Liver (tissue), 3 donors: ENCODE data around the gene EXOC3.

Experiments
- FOXA1 ChIP-seq: IDR thresholded peaks from 2 replicates; pipeline ENCODE4 v1.6.1; 2016; ENCODE audit warnings: antibody characterized with exemption
- GABPA ChIP-seq, 2 donors: IDR thresholded peaks in 1 of 2; conservative IDR thresholded peaks in 1 of 2; 2 replicates each; pipeline ENCODE4 v1.6.1; 2016; ENCODE audit warnings: antibody characterized with exemption in 2 of 2, mild to moderate bottlenecking in 1 of 2, moderate library complexity in 1 of 2
- HNF4A ChIP-seq, 2 donors: conservative IDR thresholded peaks; 2 replicates each; pipeline ENCODE4 v1.6.1; 2016; ENCODE audit warnings: antibody characterized with exemption in 2 of 2, mild to moderate bottlenecking in 2 of 2
- JUND ChIP-seq, 2 donors: IDR thresholded peaks; 2 replicates each; pipeline ENCODE4 v1.6.1; 2016; ENCODE audit warnings: antibody characterized with exemption in 2 of 2
- MAX ChIP-seq: IDR thresholded peaks from 2 replicates; pipeline ENCODE4 v1.6.1; 2016; ENCODE audit warnings: antibody characterized with exemption
- REST ChIP-seq: IDR thresholded peaks from 2 replicates; pipeline ENCODE4 v1.6.1; 2016; ENCODE audit warnings: antibody characterized with exemption, mild to moderate bottlenecking
- TAF1 ChIP-seq: conservative IDR thresholded peaks from 2 replicates; pipeline ENCODE4 v1.6.1; 2016; ENCODE audit warnings: antibody characterized with exemption, mild to moderate bottlenecking
- YY1 ChIP-seq: IDR thresholded peaks from 2 replicates; pipeline ENCODE4 v1.6.1; 2016; ENCODE audit warnings: antibody characterized with exemption, mild to moderate bottlenecking
- TF ChIP-seq, protein P1 (sequence below): fragments of 150-350 bp; IDR thresholded peaks from 2 replicates; pipeline ENCODE4 v1.5.1; 2017; ENCODE audit warnings: improper control_type of control experiment, low read depth, low read length; ENCODE audit not compliant: missing input control
- TF ChIP-seq, protein P2 (sequence below): IDR thresholded peaks from 2 replicates; pipeline ENCODE4 v1.6.1; 2016; ENCODE audit warnings: antibody characterized with exemption
- donor health status: healthy.
- donor health status: healthy.

DNA sequence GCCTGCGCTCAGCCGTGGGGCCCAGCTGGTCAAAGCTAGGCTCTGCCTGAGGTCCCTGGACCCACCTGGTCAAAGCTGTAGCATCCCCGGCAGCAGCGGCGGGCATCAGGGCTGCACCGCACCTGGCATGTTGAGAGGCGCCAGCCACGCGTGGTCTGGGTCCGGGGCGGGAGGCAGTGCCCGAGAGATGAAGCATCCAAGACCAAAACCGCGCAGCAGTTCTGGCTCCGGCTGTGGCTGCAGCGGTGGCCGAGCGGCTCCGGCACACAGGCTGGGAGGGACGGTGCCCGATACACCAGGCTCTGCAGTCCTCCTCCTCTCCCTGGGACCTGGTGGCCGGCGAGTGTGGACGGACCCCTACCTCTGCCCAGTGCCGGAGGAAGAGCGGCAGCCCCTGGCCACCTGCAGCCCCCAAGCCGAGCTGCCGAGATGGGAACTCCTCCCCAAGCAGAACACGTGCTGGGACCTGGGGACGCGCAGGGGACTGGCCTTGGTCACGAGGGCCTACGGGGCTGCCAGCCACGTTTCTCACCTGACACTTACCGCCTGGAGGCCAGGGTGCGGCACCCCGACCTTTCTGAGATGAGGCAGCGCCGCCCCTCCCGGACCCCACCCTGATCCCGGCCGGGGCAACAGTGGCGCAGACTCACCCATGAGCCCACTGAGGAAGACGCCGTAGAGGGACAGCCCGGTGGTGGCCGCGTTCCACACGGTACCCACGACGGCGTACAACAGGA lies 48.3 kb downstream of the EXOC3 start:
- TF ChIP-seq, protein P1, sequence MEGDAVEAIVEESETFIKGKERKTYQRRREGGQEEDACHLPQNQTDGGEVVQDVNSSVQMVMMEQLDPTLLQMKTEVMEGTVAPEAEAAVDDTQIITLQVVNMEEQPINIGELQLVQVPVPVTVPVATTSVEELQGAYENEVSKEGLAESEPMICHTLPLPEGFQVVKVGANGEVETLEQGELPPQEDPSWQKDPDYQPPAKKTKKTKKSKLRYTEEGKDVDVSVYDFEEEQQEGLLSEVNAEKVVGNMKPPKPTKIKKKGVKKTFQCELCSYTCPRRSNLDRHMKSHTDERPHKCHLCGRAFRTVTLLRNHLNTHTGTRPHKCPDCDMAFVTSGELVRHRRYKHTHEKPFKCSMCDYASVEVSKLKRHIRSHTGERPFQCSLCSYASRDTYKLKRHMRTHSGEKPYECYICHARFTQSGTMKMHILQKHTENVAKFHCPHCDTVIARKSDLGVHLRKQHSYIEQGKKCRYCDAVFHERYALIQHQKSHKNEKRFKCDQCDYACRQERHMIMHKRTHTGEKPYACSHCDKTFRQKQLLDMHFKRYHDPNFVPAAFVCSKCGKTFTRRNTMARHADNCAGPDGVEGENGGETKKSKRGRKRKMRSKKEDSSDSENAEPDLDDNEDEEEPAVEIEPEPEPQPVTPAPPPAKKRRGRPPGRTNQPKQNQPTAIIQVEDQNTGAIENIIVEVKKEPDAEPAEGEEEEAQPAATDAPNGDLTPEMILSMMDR, result no peak
- no peak for TF ChIP-seq MAX
- no peak for TF ChIP-seq FOXA1
- TF ChIP-seq REST, result no peak
- no peak for TF ChIP-seq HNF4A (conservative IDR thresholded peaks at IDR 0.05)
- no peak for TF ChIP-seq YY1
- no peak for TF ChIP-seq JUND (IDR thresholded peaks at IDR 0.05)
- TF ChIP-seq TAF1, result no peak
- TF ChIP-seq, protein P2, sequence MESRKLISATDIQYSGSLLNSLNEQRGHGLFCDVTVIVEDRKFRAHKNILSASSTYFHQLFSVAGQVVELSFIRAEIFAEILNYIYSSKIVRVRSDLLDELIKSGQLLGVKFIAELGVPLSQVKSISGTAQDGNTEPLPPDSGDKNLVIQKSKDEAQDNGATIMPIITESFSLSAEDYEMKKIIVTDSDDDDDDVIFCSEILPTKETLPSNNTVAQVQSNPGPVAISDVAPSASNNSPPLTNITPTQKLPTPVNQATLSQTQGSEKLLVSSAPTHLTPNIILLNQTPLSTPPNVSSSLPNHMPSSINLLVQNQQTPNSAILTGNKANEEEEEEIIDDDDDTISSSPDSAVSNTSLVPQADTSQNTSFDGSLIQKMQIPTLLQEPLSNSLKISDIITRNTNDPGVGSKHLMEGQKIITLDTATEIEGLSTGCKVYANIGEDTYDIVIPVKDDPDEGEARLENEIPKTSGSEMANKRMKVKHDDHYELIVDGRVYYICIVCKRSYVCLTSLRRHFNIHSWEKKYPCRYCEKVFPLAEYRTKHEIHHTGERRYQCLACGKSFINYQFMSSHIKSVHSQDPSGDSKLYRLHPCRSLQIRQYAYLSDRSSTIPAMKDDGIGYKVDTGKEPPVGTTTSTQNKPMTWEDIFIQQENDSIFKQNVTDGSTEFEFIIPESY, result no peak
- TF ChIP-seq GABPA (IDR thresholded peaks at IDR 0.05 in 1 of 2, conservative IDR thresholded peaks at IDR 0.05 in 1 of 2), result no peak
